ACHN (cell line): ENCODE results near the gene SON.
"Not testable (repeated sequence)": the region's sequence is repeated elsewhere in the genome, so short reads cannot be mapped to it uniquely, and the experiment has no call there.

Source experiments
- DNase-seq: peaks from one replicate; pipeline ENCODE4 v3.0.0-alpha.2; 2015
- in situ Hi-C: cut with HindIII; loops from 2 replicates; pipeline ENCODE4 v1.10.0; 2017; ENCODE audit warnings: low sequenced_read_pairs, low pct_ligation_motif_present, low pct_unique_long_range_greater_than_20kb

Gene SON

DNA sequence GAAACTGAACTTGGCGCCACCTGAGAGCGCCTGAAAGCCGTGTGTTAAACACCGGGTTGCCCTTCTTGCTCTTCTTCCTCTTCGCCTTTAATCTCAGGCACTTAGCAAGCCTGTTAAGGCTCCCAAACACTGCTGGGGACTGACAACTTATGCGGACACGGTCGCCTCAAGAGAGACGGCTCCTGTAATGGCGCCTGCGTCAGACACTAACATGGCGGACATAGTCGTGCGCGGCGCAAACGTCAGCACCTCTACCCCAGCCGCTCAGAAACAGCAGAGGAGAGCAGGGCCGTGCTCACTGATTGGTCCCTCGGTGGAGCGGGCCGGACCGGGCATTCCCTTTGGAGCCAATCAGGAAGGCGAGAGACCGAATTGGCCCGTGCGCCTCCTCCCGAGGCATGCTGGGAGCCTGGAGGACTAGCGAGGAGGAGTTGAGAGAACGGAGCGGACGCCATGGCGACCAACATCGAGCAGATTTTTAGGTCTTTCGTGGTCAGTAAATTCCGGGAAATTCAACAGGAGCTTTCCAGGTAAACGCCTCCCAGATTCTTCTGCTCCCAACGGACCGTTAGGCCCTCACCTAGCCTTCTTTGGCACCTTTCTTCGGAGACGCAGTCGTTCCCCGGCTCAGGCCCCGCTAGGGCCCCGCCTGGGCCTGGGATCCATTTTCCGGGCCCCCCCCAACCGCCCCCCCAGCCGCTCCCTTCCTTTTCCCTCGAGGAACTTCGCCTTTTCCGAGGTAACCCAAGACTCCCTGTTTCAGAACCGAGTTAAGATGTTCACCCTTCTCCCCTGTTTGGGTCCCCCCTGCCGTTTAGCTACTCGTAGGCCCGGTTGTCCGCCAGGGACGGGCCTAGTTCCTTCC is at the start of gene SON:
SON (plus strand) TSS at position 399 of the 865 bp plus-strand sequence; CDS start at position 454, 55 bp downstream.
- in situ Hi-C loops = no loop called here
- peak; percentile 97 for DNase-seq

GRCh38 chr21:33493756-33494155 is 49.1 kb upstream of the SON start:
- in situ Hi-C loops = no loop called here
- no peak for DNase-seq

DNA sequence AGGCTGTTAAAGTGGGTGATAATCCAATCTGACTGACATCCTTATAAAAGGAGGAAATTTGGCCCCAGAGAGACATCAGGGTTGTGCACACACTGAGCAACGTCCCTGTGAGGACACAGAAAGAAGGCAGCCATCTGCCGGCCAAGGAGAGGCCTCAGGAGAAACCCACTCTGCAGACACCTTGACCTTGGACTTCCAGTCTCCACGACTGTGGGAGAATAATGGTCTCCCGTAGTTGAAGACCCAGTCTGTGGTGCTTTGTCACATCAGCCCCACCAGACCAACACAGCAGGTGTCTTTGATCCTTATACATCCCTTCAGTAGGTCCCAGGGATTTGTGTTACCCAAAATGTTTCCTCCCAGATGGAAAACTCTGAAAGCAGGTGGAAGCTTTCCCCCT is 47.1 kb upstream of the SON start:
- in situ Hi-C loops = no loop called here
- DNase-seq = no peak

- in situ Hi-C loops = no loop called here
- no peak for DNase-seq
Observed at GRCh38 chr21:33496345-33496744, 46.5 kb upstream of the SON start.

- DNase-seq = no peak
- in situ Hi-C loops = no loop called here
Observed at GRCh38 chr21:33505833-33506232, 37.0 kb upstream of the SON start.

- in situ Hi-C loops, DNase-seq: not testable (repeated sequence)
Observed at GRCh38 chr21:33507003-33507402, 35.8 kb upstream of the SON start.

- DNase-seq = no peak
- in situ Hi-C loops = no loop called here
Observed at GRCh38 chr21:33510826-33511225, 32.0 kb upstream of the SON start.

- no peak for DNase-seq
- in situ Hi-C loops = no loop called here
Observed at GRCh38 chr21:33511639-33512038, 31.2 kb upstream of the SON start.

DNA sequence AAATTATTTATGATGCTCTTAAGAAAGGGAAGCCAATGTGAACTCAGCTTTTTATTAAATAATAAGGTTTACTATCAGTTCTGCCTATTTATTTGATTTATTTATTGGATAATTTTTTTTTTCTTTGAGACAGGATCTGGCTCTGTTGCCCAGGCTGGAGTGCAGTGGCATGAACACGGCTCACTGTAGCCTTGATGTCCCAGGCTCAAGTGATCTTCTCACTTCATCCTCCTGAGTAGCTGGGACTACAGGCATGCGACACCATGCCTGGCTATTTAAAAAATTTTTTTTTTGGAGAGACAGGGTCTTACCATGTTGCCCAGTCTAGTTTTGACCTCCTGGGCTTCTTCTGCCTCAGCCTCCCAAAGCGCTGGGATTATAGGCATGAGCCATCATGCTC is 30.4 kb upstream of the SON start:
- DNase-seq = no peak
- in situ Hi-C loops = no loop called here

DNA sequence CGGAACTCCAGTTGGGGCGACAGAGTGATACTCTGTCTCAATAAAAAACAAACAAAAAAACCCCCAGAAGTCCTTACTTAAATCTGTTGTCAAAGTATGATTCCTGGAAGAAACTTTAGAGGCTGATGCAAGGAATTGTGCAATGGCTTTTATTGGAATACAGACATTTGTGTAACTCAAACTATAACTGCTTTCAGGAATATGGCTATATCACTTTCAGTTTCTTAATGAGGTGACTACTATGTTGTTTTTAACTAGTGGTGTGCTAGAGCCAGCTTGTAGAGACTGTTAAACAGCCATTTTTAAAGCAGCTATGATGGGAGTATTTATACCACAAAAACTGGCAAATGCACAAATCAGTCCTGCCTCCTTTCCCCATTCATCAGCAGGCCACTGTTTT is 28.6 kb upstream of the SON start:
- no peak for DNase-seq
- in situ Hi-C loops = no loop called here

DNA sequence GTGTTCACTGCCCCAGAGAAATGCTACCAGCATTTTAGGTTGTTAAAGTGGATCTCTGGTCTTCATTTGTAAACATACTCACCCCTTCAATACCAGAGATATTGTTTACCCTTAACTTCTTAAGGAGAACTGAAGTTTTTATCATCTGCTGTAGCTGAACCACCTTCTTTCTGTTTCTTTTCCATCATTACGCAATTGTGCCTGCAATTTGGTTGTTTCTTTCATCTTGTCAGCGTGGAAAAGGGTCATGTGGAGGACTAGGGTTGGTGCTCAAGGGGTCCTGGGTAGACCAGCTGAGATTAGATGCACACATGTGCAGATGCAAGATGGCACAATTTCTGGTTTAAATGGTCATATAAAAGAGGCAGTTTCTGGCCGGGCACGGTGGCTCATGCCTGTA is 23.9 kb upstream of the SON start:
- in situ Hi-C loops = no loop called here

GRCh38 chr21:33522297-33522952 is 20.4 kb upstream of the SON start:
- in situ Hi-C loops = no loop called here
- no peak for DNase-seq

More for the DNA sequence above, 23.9 kb upstream of the SON start:
- DNase-seq = no peak

DNA sequence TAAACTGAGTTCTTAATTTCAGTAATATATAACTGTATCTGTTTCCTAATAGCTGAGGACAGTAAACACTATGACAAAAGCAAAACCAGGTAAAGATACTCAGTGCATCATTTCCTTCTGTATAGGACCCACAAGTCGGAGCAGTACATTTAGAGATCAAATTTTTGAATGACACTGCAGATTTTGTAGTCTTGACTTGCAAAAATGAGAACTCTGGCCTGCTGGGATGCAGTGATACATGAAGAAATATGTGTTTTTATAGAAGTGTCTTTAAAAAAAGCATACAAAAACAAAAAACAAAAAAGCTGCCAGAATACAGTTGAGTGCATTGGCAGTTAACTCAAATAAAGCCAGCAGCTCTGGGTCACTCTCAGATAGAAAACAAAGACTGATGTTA is 19.9 kb upstream of the SON start:
- DNase-seq = no peak
- in situ Hi-C loops = no loop called here

- in situ Hi-C loops = no loop called here
- no peak for DNase-seq
Observed at GRCh38 chr21:33531007-33531406, 11.8 kb upstream of the SON start.

DNA sequence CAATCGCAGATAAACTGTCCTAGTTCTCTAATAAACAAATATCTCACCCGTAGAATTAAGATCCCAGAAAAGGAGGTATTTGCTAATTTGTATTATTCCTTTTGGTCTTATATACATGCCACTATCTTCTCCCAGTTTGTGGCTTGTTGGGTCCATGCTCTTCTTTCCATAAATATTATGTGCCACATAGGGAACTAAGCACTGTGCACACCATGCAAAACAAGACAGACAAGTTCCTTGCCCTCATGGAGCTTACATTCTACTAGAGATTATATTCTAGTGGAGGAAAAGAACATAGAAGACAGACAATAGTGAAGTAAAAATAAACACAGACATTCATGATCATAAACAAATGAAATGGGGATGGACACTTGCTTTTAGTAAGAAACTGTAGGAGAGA is 5.6 kb upstream of the SON start:
- in situ Hi-C loops = no loop called here
- DNase-seq = no peak

DNA sequence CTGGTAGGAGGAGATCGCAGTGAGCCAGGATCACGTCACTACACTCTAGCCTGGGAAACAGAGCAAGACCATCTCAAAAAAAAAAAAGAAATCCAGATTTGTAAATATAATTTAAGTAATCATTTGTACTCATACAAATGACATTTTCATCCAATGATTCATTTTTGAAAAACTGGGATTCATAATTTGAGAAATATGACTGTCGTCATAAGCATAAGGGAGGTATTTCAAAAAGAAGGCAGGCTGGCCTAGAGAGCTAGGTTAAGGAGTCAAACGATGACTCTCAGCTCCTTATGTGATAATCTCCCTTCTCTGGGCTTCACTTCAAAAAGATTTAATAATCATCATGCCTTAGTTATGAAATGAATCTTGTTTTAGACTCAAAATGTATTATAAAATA is 3.2 kb upstream of the SON start:
- no peak for DNase-seq
- in situ Hi-C loops = no loop called here

GRCh38 chr21:33540711-33541104 is 2.1 kb upstream of the SON start:
- in situ Hi-C loops = no loop called here
- DNase-seq = no peak

DNA sequence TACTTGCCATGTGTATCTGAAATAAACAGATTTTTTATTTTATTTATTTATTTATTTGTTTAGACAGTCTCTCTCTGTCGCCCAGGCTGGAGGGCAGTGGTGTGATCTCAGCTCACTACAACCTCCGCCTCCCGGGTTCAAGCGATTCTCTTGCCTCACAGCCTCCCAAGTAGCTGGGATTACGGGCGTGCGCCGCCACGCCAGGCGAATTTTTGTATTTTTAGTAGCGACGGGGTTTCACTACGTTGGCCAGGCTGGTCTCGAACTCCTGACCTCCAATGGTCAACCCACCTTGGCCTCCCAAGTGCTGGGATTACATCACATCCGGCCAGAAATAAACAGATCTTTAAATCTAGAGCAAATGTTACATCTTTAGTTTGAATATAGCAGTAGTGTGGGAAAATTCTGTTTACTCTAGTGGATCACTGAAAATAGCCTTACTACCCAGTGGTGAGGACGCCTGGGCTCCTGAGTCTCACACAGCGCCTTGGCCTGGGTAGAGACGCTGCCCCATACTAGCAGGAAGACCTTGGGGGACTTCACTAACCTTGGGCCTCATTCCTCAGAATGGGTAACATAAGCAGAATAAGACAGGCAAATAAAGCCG is 1.6 kb upstream of the SON start:
- in situ Hi-C loops = no loop called here
- peak; percentile 32 for DNase-seq

- peak; percentile 77 for DNase-seq
- in situ Hi-C loops = no loop called here
Observed at GRCh38 chr21:33541756-33542639, 840 bp upstream of the SON start, which contains the start of gene GART. Gene GART (minus strand): TSS chr21:33542117. CDS start chr21:33539315, 2,802 bp downstream.
